Activated effector memory CD4-positive, alpha-beta T cell treated with Interleukin-2 at 50 U/mL for 16 hours (primary cell): ENCODE measurements around the gene POSTN.
"Not testable (repeated sequence)": the region's sequence is repeated elsewhere in the genome, so short reads cannot be mapped to it uniquely, and the experiment has no call there.

ENCODE experiments used
- DNase-seq: peaks from one replicate; pipeline ENCODE4 v3.0.0-alpha.2; 2020

The POSTN gene

DNA sequence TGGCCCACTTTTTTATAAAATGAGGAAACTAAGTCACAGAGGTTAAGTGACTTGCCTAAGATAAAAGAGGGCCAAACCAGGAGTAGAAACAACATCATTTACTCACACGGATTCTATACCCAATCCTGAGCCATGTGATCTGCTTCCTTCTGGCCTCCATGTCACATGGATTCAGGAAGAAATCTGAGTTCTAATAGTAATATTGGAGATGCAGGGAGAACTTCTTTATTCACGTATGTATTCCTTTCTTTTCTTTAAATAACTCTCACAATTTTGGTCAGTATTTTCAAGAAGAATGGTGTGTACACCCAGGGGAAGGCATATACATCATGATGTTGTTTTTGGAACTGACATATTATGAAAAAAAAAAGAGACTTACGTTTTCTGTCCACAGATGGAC lies 1.8 kb downstream of the POSTN start:
- no peak for DNase-seq

- DNase-seq: no peak
Observed at GRCh38 chr13:37595162-37595561, 3.4 kb downstream of the POSTN start.

DNA sequence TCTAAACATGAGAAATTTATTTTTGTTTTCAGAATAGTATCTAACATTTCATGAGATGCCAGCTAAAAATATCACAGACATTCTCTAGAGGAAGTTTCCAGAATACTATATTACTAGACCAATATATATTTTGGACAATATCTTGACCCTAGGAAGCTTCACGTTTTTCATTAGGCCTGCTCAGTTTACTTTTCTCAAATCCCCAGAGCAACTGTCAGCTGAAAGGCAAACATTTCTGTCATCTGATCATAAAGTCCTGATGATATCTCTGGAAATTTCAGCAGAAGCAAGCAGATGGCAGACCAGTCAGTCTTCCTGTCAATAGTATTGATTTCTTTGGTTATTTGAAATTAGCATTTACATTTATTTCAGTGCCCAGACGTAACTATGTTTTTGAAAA lies 4.0 kb downstream of the POSTN start:
- DNase-seq: no peak

- not testable (repeated sequence) for DNase-seq
Observed at GRCh38 chr13:37589381-37589780, 9.2 kb downstream of the POSTN start.

DNA sequence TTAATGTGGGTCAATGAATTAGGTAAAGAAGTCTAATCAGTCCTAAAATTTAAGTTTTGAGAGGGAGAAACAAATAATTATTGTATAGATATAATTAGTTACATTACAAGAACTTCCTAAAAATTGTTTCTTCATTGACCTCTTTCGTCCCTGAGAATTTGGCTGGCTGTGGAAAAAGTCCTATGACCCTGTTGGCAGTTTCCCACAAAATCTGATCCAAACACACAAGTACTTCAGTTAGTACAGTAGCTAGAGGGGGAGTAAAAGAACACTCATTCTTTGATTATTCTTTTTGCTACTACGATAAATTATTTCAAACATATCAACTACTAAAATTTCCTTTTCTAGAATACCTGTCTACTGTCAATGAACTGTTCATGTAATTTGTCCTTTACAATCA lies 11.3 kb downstream of the POSTN start:
- no peak for DNase-seq

GRCh38 chr13:37586164-37586563 lies 12.4 kb downstream of the POSTN start:
- DNase-seq: no peak

GRCh38 chr13:37585541-37585940 lies 13.0 kb downstream of the POSTN start:
- DNase-seq: no peak

DNA sequence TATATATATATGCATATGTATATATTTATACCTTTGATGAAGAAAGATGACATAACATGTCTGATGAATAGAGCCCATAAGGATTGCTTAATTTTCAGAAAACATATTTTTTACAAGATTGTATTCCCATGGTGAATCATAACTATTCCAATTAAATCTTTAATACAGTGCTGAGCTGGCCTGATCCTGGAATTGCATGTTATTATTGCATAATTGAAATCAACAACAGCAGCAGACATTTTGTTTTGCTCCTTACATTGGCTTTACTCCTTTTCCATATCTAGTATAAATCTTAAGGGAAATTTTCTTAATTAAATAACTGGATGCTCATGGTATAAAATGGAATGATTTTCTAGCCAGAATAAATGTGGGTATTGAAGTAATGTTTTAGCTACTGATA lies 22.0 kb downstream of the POSTN start:
- DNase-seq: no peak

DNA sequence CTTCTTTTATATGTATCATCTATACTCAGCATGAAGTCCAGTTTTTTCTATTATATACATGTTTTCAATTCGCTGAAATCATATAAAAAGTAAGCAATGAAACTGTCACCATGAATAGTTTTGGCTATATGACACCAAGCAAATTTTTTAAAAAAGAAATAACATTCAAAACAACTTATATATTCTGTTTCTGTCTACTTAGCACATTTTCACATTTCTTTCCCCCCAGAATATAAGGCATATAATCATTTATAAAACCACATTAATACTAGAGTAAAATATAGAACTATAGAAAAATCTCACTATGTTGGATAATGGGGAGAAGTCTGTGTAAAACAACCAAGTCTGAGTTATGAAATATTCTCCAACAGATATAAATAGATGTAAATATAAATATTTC lies 33.1 kb downstream of the POSTN start:
- DNase-seq: no peak

DNA sequence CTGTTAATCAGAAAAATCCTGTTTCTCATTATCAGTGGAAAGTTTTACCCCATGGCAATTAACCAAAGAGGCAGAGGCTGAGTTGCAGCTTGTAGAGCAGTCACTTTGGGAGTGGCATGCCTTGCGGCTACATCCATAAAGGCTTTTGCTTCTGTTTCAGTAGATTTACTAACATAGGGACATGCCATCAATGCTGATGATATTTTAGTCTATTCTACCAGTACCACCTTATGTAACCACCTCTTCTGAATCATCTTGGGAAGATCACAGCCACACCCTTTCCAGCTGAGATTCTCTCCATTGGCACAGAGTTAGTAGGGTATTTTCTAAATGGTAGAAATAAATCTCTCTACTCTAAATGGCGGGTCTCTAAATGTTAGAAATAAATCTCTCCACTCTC lies 37.5 kb downstream of the POSTN start:
- no peak for DNase-seq

GRCh38 chr13:37560526-37560925 lies 38.0 kb downstream of the POSTN start:
- DNase-seq: no peak

- not testable (repeated sequence) for DNase-seq
Observed at GRCh38 chr13:37558766-37559165, 39.8 kb downstream of the POSTN start.

DNA sequence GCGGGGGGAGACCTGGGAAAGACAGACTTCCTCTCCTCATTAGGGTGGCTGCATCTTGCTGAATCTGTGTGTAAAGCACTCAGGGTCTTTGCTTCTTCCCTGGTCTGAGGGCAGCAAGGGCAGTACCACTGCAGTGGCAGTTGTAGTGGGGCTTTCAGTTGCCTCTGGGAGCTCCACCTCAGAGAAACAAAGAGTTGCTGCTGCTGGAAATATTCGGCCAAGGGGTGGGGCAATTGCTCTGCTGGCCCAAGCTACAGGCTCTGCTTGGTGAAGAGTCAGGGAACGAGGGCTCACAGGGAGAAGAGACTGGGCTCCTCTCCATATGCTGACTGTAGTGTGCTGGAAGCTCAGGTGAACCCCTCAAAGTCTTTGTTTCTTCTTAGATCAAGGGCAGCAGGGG lies 52.5 kb downstream of the POSTN start:
- no peak for DNase-seq

DNA sequence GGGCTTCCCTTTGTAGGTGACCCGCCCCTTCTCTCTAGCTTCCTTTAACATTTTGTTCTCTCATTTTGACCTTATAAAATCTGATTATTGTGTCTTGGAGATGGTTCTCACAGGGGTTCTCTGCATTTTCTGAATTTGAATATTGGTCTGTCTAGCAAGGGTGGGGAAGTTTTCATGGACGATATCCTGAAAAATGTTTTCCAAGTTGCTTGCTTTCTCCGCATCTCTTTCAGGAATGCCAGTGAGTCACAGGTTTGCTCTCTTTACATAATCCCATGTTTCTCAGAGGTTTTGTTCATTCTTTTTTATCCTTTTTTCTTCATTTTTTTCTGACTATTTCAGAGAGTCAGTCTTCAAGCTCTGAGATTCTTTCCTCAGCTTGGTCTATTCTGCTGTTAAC lies 53.6 kb downstream of the POSTN start:
- DNase-seq: no peak

DNA sequence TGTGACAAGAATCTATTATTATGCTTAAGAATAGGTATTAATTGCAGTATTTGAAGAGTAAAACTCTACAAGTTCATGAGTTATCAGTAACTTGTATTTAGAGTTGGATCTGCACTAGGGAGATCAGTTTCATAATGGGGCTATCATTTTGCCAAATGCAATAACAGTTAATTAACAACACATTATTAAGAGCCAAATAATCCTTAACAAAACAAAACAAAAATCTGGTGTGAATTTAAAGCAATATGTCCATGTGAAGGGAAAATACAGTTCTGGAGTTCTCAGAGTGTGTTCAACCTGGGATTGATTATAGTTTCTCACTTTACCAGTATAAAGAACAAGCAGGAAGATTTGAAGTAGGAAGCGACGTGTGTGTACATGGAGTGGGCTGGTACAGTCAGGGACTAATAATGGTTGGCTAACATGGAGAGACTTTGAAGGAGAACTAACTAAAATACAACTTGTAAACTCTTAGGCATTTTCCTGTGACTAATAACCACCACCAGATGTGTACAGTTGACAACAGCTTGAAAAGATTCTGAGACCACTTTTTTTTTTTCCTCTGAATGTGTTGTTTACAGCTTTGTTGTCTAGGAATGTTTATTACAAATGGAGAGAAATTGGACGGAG lies 58.5 kb downstream of the POSTN start:
- no peak for DNase-seq

GRCh38 chr13:37539170-37539569 lies 59.4 kb downstream of the POSTN start:
- no peak for DNase-seq

DNA sequence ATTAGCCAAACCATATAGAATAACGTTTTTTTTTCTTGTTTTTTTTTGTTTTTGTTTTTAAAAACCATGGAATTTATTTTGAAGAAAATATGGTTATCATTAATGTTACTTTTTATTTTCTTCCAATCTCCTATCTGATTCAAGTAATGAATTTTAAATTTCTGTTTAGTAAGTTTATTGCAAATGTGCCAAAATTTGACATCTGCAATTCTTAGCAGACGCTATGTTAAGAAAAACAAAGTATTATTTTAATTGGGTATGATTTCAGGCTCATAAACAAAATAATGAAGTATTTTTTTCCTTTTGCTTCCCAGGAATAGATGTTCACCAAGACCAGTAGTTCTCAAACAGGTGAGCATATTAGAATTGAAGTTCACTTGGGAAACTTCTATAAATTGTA lies 63.1 kb downstream of the POSTN start:
- DNase-seq: no peak

GRCh38 chr13:37534676-37535075 lies 63.9 kb downstream of the POSTN start:
- DNase-seq: no peak

DNA sequence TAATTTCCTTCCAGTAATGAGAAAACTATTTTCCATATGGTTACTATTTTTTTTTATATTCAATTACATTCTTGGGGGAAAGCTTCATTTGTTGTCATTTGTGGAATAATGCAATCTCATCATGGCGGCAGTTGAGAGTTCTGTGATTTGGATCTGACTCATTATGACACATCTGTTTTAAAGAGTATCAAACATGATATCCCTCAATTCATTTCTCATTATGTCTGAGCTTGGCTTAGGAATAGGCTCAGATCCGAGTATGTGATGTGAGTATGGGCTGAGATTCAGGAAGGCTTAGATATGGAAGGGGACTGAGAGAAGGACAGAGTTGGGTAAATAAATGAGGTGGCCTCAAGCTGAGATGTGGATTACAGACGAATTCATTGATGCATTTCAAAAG lies 64.4 kb downstream of the POSTN start:
- no peak for DNase-seq

DNA sequence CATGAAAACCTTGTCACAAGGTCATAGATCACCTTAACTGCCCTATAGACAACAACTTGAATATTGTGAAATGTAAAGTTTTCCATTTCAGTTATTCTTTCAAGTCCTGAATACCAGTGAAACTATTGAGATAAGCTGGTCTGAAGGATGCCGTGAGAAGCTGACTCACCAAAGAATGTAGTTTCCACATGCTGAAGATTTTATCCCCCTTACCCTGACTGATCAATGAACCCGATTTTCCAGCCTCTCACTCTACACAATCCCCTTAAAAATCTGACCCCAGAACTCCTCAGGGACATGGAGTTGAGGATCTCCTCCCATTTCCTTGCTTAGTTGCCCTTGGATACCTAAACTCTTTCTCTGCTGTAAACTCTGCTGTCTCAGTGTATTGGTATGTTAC lies 67.5 kb downstream of the POSTN start:
- DNase-seq: no peak

GRCh38 chr13:37529751-37530385 lies 68.7 kb downstream of the POSTN start:
- DNase-seq: no peak

DNA sequence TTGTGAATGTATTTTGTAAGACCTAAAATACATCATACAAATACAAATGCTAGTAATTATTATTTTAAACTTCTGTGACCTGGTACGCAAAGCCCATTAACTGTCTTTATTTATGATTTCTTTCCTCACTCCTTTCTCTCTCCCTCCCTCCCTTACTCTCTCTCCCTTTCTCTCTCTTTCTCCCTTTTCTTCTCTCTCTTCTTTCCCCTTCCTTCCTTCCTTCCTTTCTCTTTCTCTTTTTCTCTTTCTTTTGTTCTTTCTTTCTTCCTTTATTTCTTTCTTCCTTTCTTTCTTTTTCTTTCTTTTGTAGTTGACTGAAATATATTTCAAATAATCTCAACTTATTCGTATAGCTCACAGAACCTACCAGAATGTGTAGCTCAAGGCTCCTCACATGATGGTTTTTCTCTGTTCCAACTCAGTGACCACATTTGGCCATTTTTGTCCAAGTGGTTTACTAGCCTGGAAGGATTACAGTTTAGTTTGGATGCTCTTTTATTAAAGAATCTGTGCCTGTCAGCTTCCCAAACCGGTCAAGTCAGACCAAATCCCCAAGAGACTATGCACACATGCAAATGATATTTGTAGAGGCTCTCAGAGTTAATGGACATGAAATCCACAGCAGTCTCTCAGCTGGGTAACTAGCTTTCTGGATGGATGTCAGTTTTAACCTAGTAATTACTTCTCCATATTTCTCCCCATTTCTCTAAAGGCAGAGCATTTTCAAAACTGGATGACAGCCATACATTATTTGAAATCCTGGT lies 71.7 kb downstream of the POSTN start:
- DNase-seq: no peak

DNA sequence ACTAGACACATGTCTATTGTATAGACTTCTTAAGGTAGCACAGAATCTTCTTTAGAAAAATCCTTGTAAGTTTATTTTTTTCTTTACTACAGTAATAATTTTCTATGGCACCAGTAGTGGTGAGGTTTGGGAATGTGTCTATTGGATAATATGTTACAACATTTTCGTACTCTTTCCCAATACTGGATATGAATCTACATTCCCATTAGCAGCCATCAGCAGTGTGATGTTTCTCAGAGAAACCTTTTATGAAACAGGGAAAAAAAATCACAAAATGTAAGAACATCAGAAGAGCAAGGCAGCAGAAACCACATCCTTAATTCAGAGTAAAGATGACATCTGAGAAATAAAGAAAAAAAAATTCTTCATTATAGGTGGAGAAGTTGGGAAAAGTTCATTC lies 83.3 kb downstream of the POSTN start:
- DNase-seq: no peak
